EH (cell line): ENCODE data around the gene ACAD9.
"Not testable (repeated sequence)": the region's sequence is repeated elsewhere in the genome, so short reads cannot be mapped to it uniquely, and the experiment has no call there.

Source experiments
- DNase-seq: peaks from one replicate; pipeline ENCODE4 v3.0.0-alpha.2; 2015; ENCODE audit warnings: low read depth

The ACAD9 gene

DNA sequence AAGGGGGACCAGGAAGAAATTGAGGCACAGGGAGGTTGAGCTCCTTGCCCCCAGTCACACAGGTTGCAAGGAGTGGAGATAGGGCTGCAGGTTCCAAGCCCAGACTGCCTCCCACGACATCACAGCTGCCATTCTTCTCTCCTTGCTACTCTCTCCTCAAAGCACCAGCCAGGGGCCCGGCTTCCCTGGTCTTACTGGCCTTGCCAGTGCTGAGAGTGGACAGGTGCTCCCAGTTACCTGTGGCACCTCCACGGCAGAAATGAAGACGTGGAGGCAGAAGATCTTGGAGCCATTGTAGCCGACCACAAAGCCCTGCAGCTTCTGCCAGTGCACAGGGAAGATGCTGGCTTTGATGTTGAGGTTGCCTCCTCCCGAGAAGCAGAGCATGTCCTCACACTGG lies 17.9 kb upstream of the ACAD9 start:
- DNase-seq: no peak

GRCh38 chr3:128863560-128863959 lies 15.9 kb upstream of the ACAD9 start:
- no peak for DNase-seq

DNA sequence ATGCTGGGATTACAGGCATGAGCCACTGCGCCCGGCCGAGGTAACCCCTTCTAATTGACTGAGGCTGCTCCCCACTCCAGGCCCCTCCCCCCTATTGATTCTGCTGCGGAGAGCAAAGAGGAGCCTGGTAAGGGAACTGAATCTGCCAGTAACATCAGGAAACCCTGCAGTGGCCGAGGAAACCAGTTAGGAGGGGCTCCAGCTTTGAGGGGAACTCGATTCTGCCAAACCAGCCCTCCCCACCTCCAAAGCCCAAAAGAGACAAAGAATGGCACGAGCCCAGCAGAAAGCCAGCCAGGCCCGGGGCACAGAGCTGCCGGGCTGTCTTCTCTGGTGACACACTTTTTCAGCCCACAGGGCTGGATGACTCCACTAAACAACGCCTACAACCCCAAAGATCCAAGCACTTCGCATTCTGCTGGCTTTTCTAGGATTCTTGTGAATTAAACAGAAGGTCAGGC lies 15.0 kb upstream of the ACAD9 start:
- DNase-seq: peak; percentile 18

DNA sequence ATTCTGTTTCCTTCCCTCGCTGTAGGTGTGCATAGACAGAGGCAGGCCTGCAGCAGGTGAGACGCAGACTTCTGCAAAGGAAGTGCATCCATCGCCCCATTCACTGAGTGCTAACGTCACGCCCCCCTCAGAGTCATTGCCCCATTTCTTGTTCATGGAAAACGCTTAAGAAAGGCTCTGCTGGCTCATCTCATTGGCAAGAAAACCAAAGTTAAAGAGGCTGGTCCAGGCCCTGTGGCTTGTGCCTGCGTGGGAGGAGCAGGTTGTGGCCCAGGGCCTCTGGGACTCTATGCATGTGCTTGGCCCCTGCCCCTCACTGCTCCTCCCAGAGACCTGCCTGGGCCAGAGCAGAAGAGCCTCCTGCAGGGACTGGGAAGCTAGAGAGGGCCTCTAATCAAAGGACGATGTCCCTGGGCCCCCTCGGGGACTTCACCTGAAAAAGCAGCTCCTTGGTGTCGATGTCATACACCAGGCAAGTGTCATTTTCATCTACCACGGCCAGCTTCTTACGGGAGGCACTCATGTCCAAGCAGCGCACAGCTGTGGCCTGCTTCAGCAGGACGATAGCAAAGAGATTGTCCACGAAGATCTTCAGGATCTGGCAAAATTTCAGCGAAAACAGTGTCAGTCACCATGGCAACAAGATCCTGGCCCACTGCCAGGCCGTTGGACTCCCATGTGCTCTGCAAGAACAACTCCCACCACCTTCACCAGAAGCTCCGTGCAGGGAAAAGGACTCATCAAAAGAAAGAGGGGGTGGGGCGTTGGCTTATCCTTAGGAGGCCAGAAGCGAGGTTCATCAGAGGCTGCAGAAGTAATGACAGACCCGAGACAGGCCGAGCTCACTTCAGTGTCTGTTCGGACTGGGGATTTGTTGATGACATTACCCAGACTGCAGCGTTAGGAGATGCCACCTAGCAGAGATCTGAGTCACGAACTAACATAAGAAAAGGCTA lies 14.3 kb upstream of the ACAD9 start:
- DNase-seq: peak; percentile 18

DNA sequence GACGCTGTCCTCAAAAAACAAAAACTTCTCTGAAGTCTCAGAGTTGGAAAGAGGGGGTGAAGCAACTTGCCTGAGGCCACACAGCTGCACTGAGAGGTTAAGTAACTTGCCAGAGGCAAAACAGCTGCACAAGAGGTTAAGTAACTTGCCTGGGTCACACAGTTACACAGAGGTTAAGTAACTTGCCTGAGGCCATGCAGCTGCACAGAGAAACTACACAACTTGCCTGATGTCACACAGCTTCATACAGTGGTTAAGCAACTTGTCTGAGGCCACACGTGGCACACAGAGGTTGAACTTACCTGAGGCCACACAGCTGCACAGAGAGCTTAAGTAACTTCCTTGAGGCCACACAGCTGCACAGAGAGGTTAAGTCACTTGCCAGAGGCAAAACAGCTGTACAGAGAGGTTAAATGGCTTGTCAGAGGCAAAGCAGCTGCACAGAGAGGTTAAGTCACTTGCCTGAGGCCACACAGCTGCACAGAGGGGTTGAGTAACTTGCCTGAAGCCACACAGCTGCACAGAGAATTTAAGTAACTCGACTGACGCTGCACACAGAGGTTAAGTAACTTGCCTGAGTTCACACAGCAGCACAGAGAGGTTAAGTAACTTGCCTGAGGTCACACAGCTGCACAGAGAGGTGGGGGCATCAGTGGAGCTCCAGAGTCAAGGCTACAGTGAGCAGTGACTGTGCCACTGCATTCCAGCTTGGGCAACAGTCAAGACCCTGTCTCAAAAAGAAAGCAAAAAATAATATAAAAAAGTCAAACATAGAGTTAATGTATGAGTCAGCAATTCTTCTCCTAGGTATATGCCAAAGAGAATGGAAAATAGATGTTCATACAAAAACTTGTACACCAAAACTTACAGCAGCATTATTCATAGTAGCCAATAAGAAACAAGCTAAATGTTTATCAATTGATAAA lies 12.0 kb upstream of the ACAD9 start:
- DNase-seq: peak; percentile 4

DNA sequence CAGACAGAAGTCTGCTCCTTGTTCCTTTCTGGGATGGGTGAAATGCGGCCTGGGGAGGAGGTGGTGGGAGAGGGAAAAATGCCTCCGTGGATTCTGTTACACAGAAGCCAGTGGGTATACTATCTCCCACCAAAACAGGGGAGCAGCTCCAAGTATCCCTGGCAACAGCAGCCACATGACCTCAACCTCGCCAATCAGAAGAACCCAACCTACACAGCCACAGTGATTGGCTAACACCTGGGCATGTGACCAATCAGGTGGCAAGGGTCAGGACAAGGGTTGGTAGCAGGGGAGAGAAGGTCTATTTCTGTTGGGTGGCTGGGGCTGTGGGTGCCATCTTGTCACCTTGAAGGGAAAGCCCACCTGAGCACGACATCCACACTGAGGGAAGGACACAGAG lies 9.1 kb upstream of the ACAD9 start:
- DNase-seq: no peak

- DNase-seq: no peak
Observed at GRCh38 chr3:128872282-128872681, 7.1 kb upstream of the ACAD9 start.

DNA sequence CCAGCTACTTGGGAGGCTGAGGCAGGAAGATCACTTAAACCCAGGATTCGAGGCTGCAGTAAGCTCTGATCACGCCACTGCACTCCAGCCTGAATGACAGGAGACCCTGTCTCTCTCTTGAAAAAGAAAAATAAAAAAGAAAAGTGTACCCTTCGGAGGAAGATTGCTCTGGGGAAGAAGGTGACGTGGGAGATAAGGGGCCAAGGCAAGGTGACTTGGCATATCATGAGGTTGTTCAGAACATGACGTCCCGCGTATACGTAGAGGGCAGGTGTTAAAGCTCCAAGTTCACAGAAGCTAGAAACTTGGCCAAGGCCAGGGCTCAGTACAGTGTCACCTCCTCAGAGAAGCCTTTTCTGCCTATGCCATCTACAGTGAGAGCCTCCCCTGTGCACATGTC lies 6.7 kb upstream of the ACAD9 start:
- DNase-seq: no peak

- no peak for DNase-seq
Observed at GRCh38 chr3:128873244-128874022, 6.0 kb upstream of the ACAD9 start.

DNA sequence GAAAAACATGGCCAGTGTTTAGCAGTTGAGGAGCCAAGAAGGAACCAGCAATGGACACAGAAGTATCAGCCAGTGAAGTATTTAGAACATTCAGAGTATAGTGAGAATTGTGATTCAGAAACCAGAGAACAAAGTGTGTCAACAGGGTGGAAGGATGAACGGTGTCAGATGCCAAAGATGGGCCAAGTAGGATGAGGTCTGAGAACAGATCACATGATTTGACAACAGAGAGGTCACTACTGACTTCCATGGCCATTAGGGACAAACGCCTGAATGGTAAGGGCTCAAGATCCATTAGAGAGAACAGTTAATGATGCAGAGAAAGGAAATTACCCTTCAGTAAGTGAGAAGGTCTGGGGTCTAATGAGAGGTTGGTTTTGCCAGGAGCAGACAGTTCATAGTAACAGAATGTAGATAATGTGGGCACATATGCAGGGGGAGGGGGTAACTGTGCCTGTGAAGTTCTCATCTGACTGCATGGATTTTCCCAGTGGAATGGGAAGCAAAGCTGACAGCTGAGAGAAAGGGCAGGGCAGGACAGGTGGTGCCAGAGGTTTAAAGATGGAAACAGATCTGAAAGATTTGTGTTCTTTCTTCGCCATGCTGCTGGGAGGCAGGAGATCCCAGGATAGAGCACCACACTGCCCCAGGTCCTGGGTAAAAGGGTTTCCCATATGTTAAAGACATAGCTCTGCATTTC lies 4.8 kb upstream of the ACAD9 start:
- DNase-seq: no peak

DNA sequence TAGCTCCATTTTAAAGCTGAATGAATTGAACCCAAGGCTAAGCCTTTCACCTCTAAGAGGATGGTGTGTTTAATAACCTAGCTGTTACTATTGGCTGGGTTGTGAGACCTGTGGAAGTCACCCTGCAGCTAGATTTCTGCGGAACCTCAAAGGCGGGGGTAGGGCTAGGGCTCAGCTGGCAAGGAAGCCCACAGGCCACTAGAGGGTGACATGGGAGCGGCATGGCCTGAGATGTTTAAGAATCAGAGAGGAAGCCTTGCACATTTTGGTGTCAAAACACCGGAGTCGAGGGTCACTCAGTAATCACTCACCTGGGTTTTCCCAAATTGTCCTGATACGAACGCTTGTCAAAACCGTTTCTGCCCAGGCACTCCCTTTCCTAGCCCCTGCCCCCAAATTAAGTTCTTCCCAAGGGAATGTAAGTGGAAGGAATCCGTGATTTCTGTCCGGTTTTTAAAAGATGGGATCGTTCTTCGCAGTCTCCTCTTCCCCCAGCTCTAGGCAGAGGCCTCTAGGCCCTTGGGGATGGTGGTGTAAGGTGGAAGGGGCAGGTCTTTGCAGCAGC lies 3.8 kb upstream of the ACAD9 start:
- peak; percentile 42 for DNase-seq

GRCh38 chr3:128878011-128878457 lies 1.4 kb upstream of the ACAD9 start:
- no peak for DNase-seq

- peak; percentile 77 for DNase-seq
Observed at GRCh38 chr3:128878556-128879124, 780 bp upstream of the ACAD9 start.

- no peak for DNase-seq
Observed at GRCh38 chr3:128879991-128880390, 571 bp downstream of the ACAD9 start.

DNA sequence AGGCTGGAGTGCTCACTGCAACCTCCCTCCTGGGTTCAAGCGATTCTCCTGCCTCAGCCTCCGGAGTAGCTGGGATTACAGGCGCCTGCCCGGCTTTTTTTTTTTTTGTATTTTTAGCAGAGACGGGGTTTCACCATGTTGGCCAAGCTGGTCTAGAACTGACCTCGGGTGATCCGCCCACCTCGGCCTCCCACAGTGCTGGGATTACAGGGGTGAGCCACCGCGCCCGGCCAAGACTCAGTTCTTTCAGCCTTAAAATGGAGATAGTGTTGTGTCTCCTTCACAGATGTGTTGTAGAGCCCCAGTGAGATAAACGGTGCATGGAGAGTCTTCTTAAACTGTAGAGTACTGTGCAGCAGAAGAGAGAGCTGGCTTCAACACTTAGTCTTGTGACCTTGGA lies 1.0 kb downstream of the ACAD9 start:
- DNase-seq: not testable (repeated sequence)

DNA sequence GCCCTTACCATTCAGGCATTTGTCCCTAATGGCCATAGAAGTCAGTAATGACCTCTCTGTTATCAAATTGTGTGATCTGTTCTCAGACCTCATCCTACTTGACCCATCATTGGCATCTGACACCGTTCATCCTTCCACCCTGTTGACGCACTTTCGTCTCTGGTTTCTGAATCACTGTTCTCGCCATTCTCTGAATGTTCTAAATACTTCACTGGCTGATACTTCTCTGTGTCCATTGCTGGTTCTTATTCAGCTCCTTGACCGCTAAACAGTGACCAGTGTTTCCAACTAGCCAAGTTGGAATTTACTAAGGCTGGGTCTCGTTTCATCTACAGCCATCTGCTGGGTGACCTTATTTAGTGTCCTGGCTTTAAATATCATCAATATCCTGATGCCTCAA lies 2.2 kb downstream of the ACAD9 start:
- no peak for DNase-seq

DNA sequence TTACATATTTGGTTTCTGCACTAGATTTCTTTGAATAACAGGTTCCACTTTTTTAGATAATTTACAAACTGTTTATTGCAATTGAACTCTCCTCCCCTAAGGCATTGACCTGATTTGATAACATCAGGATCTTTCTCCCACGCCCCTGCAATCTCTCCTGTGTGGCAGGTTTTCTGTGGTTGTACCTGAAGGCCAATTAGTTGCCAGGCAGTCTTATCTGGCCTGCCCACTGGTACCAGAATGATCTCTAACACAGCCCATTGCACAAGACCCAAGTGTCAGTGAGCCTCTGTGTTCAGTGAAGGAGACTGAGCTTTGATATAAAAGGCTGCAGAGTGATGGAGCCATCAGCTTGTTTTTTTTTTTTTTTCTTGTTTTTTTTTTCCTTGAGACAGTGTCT lies 3.3 kb downstream of the ACAD9 start:
- no peak for DNase-seq

- no peak for DNase-seq
Observed at GRCh38 chr3:128884992-128885391, 5.6 kb downstream of the ACAD9 start.

GRCh38 chr3:128889139-128889894 lies 9.9 kb downstream of the ACAD9 start:
- no peak for DNase-seq
